Endothelial cell of hepatic sinusoid (primary cell): Measurements from ENCODE around the gene NF2.

Experiments
- in situ Hi-C: cut with HindIII; loops from 2 replicates; pipeline ENCODE4 v1.10.0; 2017; ENCODE audit warnings: low sequenced_read_pairs

The NF2 gene

DNA sequence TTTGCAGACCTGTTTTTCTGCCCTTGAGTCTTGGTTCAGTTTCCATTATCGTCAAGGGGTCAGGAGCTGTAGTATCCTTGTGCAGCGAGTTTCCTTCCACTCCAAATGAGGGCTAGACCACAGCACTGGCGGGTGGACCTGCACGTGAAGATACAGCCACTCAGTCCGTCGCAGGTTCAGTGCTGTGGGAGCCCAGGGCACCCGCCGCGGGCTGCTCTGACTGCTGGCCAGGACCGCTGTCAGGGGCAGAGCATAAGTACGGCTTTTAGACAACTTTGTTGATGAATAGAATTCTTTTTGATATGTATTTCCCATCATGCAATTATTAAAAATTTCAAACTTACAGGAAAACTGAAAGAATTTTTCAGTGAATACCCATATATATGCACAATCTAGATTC lies 56.6 kb downstream of the NF2 start:
- in situ Hi-C loops = no loop called here

DNA sequence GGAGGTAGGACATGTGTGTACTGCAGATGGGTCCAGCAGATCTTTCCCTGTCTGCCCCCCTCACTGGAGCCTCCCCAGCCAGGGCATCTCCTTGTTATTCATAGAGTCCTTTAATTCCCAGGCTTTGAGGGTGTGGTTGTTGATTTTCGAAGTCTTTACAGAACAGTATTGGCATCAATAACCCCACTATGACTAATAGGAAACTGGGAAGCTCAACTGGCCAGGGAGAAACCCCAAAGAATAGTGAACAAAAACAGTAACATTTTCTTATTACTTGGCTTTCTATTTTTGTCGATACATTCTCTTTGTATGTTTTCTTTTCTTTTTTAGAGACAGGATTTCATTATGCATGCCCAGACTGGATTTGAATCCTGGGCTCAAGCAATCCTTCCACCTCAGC lies 57.9 kb downstream of the NF2 start:
- in situ Hi-C loops = no loop called here

DNA sequence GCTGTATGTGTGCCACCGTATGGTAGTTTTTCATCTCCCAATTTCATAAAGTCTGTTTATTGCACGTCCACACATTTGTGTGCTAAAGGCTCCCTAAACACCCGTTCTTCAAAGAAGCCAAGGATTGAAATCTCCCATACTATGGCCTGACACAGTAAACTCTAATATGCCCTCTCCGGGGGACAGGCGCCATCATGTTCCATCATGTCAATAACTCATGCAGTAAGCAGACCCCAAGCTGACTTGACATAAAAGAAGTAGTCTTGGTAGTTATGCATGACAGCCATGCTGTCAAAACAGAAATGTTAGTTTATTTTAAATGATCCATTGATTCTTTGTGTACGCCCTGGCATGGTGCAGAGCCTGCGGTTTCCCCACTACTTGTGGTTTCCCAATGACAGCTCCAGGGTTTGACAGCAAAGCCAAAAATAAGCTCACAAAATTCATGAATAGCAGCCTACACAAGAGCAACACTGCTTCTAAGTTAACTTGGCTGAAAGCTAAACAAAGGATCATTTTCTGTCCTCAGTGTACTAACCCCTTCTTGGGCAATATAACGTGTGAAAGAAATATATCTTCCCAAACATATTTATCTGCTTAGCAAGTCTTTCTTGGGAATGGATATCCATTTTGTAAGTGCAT lies 59.9 kb downstream of the NF2 start:
- in situ Hi-C loops = no loop called here

DNA sequence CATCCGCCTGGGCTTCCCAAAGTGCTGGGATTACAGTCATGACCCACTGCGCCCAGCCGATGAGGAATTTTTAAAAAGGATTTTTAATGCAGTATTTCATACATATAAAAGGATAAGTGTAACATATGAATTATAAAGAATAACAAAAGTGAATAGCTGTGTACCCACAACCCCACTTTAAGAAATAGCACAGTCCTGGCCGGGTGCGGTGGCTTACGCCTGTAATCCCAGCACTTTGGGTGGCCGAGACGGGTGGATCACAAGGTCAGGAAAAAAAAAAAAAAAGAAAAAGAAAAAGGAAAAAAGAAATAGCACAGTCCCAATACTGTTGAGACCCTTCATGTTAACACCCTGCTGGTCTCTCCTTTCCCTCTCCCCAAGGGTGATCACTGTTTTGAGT lies 62.1 kb downstream of the NF2 start:
- in situ Hi-C loops = no loop called here

DNA sequence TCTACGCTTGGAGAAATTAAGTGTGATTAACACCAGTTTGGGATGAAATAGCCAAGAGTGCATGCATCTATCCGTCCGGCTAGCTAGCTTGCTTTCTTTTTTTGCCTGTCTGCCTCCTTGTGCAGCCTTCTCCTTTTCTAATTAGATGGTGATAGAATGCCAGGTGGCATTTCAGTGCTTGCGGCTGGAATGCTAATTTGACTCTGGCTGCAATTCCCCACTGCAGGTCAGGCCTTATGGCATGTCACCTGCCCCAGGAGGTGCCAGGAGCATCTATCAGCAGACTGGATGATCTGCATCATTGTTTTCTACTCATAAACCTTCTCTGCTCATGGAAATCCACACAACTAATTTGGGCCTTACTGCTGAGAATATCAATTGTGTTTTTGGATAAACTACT lies 65.2 kb downstream of the NF2 start:
- in situ Hi-C loops = no loop called here

DNA sequence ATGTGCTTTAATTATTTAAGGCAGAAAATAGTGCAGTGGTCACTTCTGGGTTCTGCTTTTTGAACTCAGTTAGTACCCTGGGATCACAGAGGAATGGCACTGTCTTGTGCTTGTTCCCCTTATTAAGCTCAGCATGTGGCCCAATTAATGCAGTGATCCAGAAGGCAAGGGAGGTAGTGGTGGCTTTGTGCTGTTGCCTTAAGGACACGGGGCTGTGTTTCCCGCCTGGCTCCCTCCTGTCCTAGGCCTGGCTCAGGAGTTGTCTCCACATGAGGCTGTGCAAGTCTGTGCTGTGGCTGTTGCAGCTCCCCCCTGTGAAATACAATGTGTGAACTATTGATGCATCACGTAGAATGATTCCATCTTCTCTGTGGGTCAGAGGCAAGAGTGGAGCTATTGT lies 67.2 kb downstream of the NF2 start:
- in situ Hi-C loops = no loop called here

DNA sequence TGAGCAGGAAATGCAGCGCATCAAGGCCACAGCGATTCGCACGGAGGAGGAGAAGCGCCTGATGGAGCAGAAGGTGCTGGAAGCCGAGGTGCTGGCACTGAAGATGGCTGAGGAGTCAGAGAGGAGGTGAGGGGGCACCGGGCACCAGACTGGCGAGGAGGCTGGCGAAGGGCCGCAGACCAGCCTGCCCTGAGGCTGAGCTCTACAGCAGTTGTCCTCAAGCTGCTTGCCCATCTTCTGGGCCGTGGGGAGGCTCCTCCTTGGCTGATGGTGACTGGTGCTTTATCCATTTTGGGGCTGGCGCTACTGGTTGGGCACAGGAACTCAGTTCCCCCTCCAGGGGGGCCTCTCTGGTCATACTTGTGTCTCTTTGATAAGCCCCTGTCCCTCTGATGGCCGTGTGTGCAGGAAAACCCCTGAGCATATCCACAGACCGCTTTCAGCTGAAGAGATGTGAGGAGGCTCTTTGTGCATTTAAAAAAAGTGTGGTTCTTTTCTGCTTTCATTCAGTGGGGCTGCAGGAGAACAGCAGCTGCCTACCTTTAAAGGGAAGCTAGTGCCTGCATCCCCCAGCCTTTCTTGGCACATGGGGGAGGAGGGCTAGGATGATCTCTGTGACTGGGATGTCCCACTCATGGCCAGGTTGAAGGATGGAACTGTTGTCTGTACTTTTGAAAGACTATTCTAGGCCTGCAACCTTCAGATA lies 70.1 kb downstream of the NF2 start:
- in situ Hi-C loops = no loop called here

DNA sequence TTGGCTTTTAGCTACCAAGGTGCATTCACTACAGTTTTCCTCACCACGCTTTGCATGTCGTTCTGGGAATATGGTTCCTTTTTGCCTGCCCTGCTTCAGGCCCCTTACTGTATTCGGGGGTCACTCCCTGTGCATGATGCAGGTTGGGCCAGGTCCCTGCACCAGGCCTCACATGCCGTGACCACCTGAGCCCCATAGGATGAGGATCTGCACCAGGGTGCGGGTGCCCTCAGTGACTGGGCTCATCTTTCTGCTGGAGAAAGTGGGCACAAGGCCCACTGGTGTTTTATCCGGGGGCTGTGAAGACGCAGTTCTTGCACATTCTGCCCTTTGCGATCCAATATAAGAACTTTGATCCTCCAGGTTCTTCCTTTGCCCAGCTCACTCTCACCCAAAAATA lies 70.7 kb downstream of the NF2 start:
- in situ Hi-C loops = no loop called here

DNA sequence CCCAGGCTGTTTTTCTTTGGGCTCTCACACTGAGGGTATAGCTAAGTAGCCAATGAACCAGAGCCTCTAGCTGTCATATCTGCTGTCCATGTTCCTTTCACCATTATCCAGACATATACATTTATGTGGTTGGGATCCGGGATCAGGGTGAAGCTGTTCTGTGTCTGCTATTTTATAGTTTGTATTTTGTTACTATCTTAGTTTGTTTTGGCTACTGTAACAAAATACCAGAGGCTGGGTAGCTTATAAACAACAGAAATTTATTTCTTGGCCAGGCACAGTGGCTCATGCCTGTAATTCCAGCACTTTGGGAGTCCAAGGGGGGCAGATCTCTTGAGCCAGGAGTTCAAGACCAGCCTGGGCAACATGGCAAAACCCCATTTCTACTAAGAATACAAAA lies 75.9 kb downstream of the NF2 start:
- in situ Hi-C loops = loop anchor here (25.0 kb wide), 1 partner anchor 358 kb away; no protein-coding TSS in a partner anchor

DNA sequence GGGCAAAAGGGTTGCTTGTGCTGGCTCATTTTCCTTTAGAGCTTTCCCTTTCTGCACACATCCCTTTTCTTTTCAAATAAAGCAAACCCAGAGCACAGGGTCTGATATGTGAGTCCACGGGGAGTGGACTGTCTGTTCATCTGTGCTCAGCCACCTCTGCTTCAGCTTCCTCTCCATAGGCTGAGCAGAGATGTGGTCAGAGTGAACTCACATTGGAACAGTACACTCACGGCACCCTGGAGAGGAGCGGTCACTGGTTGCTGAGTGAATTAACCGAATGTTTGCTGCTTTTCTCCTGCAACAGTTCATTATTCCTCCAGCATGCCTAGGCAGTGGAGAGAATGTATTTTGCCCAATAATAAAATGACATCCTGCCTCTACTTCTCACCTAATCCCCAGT lies 80.1 kb downstream of the NF2 start:
- in situ Hi-C loops = loop anchor here (25.0 kb wide), 1 partner anchor 354 kb away; no protein-coding TSS in a partner anchor

DNA sequence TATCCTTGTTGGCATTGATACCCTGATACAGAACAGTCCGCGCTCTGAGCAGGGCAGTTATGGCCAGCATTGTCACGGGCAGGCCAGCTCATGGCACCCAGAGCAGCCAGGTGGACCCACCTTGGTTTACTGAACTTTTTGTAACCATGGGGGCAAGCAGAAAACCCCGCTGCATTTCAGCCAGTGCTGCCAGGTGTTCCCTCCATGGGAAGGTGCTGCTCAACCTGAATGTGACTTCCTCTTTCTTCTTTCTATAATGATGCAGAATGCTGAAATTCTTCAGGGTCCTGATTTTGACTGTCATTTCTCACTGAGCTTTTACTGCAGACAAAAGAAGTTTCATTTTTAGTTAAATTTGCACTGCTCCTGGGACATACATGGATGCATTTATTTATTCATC lies 80.8 kb downstream of the NF2 start:
- in situ Hi-C loops = loop anchor here (25.0 kb wide), 1 partner anchor 353 kb away; no protein-coding TSS in a partner anchor

DNA sequence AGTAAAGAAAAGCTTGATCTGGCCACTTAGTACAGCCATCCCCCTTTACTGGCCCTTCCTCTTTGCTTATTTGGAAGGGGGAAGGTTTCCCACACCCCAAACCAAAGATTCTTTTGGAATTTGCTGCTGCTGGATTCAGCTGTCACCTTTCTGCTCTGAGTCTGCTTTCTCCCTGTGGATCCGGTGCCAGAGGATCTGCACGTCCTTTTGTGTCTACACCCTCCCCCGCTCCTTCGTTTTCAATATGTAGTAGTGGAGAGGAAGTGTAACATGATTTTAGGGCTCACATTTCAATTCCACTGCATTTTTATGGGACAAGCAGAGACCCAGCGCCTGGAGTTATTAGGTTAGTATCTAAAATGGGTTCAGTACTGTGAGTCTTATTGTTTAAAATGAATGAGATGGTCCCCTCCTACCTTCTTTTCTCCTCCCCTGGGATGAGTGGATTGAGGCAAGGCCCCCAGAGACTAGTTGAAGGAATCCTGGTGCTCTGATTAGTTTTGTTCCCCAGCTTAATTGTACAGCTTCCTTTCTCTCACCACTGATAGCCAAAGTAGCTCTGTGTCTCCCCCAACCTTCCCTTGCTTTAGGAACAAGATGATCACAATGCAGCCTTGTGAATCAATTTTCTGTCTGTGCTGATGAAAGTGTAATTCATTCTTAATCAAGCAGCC lies 85.9 kb downstream of the NF2 start:
- in situ Hi-C loops = loop anchor here (25.0 kb wide), 1 partner anchor 348 kb away; no protein-coding TSS in a partner anchor

DNA sequence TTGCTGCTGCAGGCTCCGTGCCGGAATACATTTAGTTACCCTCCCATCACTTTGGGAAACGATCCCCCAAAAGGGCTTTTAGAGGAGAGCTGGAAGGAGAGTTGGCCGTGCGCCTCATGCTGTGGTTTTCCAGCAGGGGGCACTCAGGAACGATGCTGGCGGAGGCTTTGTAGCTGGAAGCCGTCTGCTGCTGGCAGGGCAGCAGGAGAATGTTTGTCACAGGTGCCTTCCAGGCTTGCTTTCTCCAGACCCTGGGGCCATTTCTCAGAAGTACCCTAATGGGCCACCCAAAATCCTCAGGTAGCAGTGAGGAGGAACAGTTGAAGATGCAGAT lies 86.4 kb downstream of the NF2 start:
- in situ Hi-C loops = loop anchor here (25.0 kb wide), 1 partner anchor 347 kb away; no protein-coding TSS in a partner anchor

DNA sequence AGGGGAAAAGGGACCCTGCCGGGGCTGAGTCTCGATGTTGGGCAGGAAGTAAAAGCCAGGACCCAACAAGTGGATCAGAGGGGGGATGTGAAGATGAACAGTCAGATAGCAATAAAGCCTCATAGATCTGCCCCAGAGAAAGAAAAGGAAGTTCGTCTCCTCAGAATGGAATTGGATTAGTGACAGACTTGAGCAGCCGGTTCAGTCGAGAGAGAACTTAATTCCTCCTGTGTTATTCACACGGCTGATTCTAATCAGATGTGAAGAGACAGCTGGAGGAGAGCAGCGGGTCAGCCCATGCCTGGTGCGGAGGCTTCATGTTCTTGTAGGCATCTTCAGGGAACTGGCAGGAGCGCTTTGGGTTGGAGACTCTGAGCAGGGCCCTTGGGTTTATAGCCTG lies 87.0 kb downstream of the NF2 start:
- in situ Hi-C loops = loop anchor here (25.0 kb wide), 1 partner anchor 347 kb away; no protein-coding TSS in a partner anchor

DNA sequence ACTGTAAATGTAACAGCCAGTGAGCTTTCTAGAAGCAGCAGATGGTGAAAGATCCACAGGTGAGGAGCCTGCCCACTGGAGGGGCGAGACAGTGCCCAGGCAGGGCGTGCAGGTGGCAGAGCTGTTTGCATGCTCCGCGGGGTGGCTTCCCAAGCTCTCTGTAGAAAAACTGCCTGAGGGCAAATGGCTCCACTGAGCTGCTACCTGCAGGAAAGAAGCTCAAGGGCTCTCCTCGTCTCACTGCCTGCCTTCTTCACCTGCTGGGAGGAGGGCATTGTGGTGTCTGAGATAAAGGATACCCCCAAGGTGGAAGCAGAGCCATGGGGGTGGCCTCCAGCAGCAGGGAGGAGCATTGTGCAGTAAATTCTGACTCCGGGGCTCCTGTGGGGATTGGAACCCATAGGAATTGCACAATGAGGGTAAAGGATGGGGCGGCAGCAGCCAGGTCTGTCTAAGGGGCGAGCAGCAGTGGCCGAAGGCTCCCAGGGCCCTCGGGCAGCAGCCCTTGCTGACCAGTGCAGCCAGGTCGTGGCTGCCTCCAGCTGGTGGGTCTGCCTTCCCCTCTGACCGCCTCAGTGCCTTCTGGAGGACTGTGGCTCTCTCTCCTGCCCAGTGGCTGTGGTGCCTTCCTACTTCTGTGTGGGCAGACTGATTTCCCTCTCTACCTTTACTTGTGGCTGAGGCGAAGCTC lies 88.3 kb downstream of the NF2 start:
- in situ Hi-C loops = loop anchor here (25.0 kb wide), 1 partner anchor 346 kb away; no protein-coding TSS in a partner anchor

DNA sequence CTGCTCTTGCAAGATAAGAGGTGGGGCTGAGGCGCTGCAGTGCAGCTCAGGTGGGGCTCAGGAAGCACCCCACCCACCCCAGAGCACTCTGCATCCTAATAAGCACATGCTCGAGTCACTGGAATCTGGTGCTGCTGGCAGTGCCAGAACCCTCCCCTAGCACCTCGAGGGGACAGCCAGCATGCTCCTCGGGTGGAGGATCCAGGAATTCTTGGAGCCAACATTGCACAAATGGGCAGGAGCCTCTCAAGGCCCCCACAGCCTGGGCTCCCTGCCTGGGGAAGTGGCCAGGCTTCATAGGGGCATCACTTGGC lies 88.9 kb downstream of the NF2 start:
- in situ Hi-C loops = loop anchor here (25.0 kb wide), 1 partner anchor 345 kb away; no protein-coding TSS in a partner anchor

DNA sequence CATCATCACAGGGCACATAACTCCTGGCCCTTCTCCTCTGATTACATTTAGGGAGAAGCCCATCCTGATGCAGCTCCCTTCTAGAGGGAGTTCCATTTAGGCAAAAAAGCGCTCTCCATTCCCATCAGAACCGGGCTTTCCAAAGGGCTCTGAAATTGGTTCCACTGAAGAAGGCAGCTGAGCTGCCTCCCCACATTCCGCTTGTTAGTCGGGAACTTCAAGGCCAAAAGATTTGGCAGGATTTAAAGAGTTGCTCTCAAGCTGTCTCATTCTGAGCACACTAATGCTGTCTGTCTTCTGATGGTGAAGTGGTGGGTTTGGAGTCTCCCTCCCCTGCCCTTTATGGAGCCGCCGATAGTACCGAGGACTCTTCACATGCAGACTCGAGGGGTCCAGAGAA lies 89.7 kb downstream of the NF2 start:
- in situ Hi-C loops = loop anchor here (25.0 kb wide), 1 partner anchor 344 kb away; no protein-coding TSS in a partner anchor

DNA sequence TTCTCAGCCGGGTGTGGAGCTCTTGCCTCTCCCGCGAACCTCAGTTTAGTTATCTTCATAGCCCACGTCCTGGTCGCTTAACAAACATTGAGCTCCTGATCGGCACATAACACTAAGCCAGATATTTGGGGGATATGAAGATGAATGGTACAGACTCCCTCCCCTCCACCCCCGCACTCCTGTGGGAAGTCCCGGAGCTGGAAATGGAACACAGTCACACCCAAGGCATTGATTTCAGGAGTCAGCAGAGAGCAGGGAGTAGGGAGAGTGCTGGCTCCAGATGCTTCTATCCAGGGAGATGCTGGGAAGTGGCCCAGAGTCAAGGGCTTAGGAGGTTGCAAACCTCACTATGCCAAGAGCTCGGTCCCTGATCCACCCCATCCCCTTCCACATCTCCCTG lies 90.2 kb downstream of the NF2 start:
- in situ Hi-C loops = loop anchor here (25.0 kb wide), 1 partner anchor 344 kb away; no protein-coding TSS in a partner anchor

DNA sequence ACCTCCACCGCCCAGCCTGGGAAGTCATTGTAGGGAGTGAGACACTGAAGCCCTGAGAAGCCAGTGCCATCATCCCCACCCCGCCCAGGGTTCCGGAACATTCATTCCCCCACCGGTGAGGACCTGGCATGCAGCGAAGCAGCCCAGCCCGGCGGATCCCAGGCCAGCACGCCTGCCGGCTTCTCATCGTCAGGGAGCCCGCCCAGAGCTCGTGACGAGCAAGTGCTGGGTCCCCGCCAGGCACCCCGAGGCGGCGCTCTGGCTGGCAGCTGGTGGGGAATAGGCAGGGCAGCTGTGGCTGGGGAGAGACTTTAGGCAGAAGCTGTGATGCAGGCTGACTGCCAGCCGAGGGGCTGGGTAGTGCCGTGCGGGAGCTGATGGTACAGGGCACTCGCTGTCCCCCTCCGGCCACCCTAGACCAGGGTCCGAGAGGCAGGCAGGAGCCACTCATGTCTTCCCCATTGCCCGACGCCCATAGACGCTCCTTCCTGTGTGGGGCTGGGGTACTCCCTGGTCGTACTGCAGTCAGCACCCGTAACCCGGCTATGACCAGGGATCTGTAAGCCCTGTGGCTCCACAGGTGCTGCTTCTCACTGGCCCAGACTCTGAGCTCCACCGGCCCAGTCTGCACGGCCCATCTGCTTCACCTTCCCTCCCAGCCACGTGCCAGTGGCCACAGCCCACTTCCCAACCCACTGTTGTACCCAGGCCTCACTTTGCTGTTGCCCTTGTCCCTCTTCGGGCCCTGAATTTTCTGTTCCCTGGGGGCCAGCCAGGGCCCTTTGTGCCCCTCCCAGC lies 91.9 kb downstream of the NF2 start:
- in situ Hi-C loops = loop anchor here (25.0 kb wide), 1 partner anchor 342 kb away; no protein-coding TSS in a partner anchor

DNA sequence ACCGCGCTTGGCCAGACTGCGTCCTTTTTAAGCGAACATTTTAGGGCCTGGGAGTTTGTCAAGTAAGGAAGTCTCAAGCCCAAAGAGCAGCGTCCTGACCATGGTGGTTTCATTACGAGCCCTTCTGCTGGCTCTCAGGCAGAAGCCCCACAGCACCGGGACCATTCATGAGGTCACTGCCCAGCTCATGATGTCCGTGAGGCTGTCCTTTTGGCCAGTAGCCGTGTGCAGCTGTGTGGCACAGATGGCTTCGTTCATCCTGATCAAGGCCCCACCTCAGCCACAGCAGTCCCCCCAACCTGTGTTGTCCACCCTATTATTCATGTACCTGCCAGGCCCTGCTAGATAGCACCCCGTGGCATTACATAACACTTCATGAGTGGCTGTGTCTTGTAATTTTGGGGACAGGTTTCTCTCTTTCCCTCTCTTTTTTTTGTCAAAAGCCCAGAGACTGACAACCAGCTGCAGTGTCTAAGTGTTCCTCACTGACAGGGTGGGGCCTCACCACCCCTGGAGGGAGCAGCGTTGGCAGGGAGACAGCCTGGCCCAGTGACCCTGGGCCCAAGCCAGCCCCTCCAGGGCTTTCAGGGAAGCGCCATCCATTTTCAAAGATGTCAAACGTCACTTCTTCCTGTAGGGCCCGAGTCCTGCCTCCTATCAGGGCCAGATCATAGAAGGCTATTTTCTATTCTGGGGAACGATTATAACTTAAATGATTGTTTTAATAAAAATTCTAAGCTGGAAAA lies 94.6 kb downstream of the NF2 start:
- in situ Hi-C loops = loop anchor here (25.0 kb wide), 1 partner anchor 339 kb away; no protein-coding TSS in a partner anchor
